ENCODE measurements around the gene ADAMTSL1. TPM values are rescaled to one million over a fixed set of nuclear protein-coding genes. Genes with fewer than 3 reads are reported as not detected.

ADAMTSL1 gene
- total and polyA plus RNA-seq, 2 donors (not counting 3 experiments of a cell fraction or from before 2014, with no cell fraction given) = 15.0 to 18.4 TPM

DNA sequence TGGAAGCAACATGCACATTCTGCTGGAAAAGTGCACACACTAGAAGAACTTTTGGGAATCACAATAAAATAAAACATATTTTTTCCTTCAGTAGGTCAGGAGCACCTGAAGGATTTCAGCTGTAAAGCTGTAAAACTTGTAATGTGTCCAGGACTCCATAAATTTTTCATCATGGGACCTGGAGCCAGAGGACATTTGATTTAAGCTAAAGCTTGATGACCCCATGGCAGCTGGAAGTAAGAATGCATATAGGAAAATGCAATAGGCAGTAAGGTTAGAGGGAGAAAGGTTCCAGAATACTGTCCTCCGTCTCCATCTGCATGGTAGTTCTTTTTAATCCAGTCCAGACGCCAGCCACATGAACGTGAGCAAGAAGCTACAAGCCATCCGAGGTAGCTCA is 166.0 kb downstream of the ADAMTSL1 start:
- H3K27ac ChIP-seq (ENCODE audit: insufficient read depth, low read depth, low read length) = no peak overlapping the region
- H4K20me1 ChIP-seq (replicated peaks; ENCODE audit: control insufficient read depth, extremely low read depth, insufficient read depth, low read length) = no peaks in the 10 kb centered on the region
- H3K4me1 ChIP-seq (ENCODE audit: control insufficient read depth, extremely low read depth, insufficient read depth, low read length) = no peaks in the 10 kb centered on the region
- H3K4me2 ChIP-seq (ENCODE audit: insufficient read depth, low read length) = no peak overlapping the region
- H3K4me3 ChIP-seq (replicated peaks in 1 of 3; ENCODE audit: insufficient read depth in 1 of 3, low read depth in 1 of 3, low read length in 3 of 3) = no peak overlapping the region
- H3K9me1 ChIP-seq (replicated peaks; ENCODE audit: control insufficient read depth, extremely low read depth, insufficient read depth, low read length) = no peaks in the 10 kb centered on the region
- H3K79me2 ChIP-seq (ENCODE audit: control insufficient read depth, insufficient read depth, low read length) = no peaks in the 10 kb centered on the region
- TF ChIP-seq MYC (IDR thresholded peaks at IDR 0.05; ENCODE audit: low read depth, low read length) (no peak), POLR2AphosphoS5 (IDR thresholded peaks at IDR 0.05; ENCODE audit: insufficient read depth, low read depth, low read length) (no peak), JUN (IDR thresholded peaks at IDR 0.05; ENCODE audit: borderline replicate concordance, insufficient read depth, insufficient read length, low read depth) (no peak), FOS (IDR thresholded peaks at IDR 0.05; ENCODE audit: borderline replicate concordance, insufficient read depth, low read length) (no peak), EZH2 (IDR thresholded peaks at IDR 0.05; ENCODE audit: borderline replicate concordance, low read depth, low read length, severe bottlenecking) (no peak), GATA2 (IDR thresholded peaks at IDR 0.05; ENCODE audit: insufficient read depth, insufficient read length, low read depth, low read length) (no peak), POLR2A (IDR thresholded peaks at IDR 0.05; ENCODE audit: low read depth, low read length) (no peak)
- TF ChIP-seq, protein P1, sequence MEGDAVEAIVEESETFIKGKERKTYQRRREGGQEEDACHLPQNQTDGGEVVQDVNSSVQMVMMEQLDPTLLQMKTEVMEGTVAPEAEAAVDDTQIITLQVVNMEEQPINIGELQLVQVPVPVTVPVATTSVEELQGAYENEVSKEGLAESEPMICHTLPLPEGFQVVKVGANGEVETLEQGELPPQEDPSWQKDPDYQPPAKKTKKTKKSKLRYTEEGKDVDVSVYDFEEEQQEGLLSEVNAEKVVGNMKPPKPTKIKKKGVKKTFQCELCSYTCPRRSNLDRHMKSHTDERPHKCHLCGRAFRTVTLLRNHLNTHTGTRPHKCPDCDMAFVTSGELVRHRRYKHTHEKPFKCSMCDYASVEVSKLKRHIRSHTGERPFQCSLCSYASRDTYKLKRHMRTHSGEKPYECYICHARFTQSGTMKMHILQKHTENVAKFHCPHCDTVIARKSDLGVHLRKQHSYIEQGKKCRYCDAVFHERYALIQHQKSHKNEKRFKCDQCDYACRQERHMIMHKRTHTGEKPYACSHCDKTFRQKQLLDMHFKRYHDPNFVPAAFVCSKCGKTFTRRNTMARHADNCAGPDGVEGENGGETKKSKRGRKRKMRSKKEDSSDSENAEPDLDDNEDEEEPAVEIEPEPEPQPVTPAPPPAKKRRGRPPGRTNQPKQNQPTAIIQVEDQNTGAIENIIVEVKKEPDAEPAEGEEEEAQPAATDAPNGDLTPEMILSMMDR (IDR thresholded peaks at IDR 0.05; ENCODE audit: extremely low read depth in 1 of 2, insufficient read depth in 1 of 2, low read depth in 1 of 2, low read length in 2 of 2) = no peak
- TF ChIP-seq, protein P2, sequence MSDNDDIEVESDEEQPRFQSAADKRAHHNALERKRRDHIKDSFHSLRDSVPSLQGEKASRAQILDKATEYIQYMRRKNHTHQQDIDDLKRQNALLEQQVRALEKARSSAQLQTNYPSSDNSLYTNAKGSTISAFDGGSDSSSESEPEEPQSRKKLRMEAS (IDR thresholded peaks at IDR 0.05; ENCODE audit: insufficient read depth, insufficient read length) = no peak
- ChIA-PET CTCF (interaction anchor here (1.5 kb wide), 1 partner anchor 15 kb away, joined by 5 read pairs; no protein-coding TSS in a partner anchor), POLR2A (no interaction called here)
- intact Hi-C loops (cut with micrococcal nuclease) = no loop called here
- H3K9ac ChIP-seq (replicated peaks; ENCODE audit: extremely low read depth, insufficient read depth, low read length) = no peak overlapping the region
- no peaks in the 10 kb centered on the region for H3K27me3 ChIP-seq (ENCODE audit: control insufficient read depth in 2 of 2, insufficient read depth in 2 of 2, low read length in 2 of 2)
- dilution Hi-C loops (cut with MboI; ENCODE audit: extremely low pct_ligation_motif_present, low sequenced_read_pairs) = no loop called here
- DNase-seq (ENCODE audit: low read depth, low spot score) = no peak
- H3K36me3 ChIP-seq (ENCODE audit: control insufficient read depth in 2 of 2, extremely low read depth in 1 of 2, insufficient read depth in 2 of 2, low read length in 2 of 2) = no peaks in the 10 kb centered on the region
- no peak for FAIRE-seq
- no peaks in the 10 kb centered on the region for H3K9me3 ChIP-seq (replicated peaks; ENCODE audit: control insufficient read depth, insufficient read depth, low read length)
- no peak overlapping the region for H2AFZ ChIP-seq (ENCODE audit: low read depth, low read length)
- BruUV-seq (replicated peaks) = no TSS peak
